Esophagus squamous epithelium (tissue), 4 donors: Measurements from ENCODE around the gene BABAM1.

ENCODE experiments used
- POLR2A ChIP-seq, 4 donors: fragments of 450-650 bp; IDR thresholded peaks; one replicate each; pipeline ENCODE4 v1.6.1; 2017; ENCODE audit warnings: antibody characterized with exemption in 4 of 4, mild to moderate bottlenecking in 4 of 4, moderate library complexity in 3 of 4
- TF ChIP-seq, protein P1 (sequence below), 6 experiments: fragments of 450-650 bp in 4 of 6; fragments of 200-600 bp in 2 of 6; sonication (generic) in 2 of 6; IDR thresholded peaks; one replicate each; pipeline ENCODE4 v1.5.1; 2016 to 2019; ENCODE audit warnings: antibody characterized with exemption in 6 of 6, mild to moderate bottlenecking in 4 of 6, moderate library complexity in 4 of 6

DNA sequence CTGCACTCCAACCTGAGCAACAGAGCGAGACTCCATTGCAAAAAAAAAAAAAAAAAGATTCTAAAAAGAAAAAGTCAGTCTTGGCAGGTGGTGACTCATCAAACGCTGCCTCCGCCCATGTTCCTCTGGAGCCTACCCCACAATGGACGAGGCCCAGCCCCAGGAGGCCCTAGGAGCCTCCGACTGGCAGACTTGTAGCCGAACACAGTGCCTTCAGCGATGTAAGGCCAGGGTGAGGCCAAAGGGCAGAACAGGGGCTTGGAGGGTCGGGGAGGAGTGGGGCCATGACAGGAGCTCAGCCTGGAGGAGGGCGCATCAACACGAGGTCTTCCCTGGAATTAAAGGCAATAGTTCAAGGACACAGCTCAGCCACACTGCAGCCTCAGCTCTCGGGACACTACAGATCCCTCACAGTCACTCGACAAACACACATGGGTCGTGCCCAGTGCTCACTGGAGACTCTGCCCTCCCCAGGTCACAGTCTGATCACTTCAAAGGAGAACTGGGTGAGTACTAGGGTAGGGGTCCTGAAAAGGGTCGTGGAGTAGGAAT lies 47.0 kb upstream of the BABAM1 start:
- TF ChIP-seq, protein P1, sequence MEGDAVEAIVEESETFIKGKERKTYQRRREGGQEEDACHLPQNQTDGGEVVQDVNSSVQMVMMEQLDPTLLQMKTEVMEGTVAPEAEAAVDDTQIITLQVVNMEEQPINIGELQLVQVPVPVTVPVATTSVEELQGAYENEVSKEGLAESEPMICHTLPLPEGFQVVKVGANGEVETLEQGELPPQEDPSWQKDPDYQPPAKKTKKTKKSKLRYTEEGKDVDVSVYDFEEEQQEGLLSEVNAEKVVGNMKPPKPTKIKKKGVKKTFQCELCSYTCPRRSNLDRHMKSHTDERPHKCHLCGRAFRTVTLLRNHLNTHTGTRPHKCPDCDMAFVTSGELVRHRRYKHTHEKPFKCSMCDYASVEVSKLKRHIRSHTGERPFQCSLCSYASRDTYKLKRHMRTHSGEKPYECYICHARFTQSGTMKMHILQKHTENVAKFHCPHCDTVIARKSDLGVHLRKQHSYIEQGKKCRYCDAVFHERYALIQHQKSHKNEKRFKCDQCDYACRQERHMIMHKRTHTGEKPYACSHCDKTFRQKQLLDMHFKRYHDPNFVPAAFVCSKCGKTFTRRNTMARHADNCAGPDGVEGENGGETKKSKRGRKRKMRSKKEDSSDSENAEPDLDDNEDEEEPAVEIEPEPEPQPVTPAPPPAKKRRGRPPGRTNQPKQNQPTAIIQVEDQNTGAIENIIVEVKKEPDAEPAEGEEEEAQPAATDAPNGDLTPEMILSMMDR (IDR thresholded peaks at IDR 0.05) = no peak
- no peak for TF ChIP-seq POLR2A (IDR thresholded peaks at IDR 0.05)
